ENCODE results near the gene ELAVL1.
A peak's percentile ranks its signal among the peaks of the same experiment; 100 is the strongest.
"Not testable (repeated sequence)": the region's sequence is repeated elsewhere in the genome, so short reads cannot be mapped to it uniquely, and the experiment has no call there.

Gene ELAVL1

GRCh38 chr19:7920519-7921301, 84.7 kb downstream of the ELAVL1 start:
- DNase-seq = peak; percentile 100

GRCh38 chr19:7919610-7920518, 85.6 kb downstream of the ELAVL1 start, which contains the start of gene SNAPC2:
TSS of gene SNAPC2 (plus strand) at chr19:7920338. CDS start at chr19:7920367, 29 bp downstream.
- DNase-seq = peak; percentile 95

DNA sequence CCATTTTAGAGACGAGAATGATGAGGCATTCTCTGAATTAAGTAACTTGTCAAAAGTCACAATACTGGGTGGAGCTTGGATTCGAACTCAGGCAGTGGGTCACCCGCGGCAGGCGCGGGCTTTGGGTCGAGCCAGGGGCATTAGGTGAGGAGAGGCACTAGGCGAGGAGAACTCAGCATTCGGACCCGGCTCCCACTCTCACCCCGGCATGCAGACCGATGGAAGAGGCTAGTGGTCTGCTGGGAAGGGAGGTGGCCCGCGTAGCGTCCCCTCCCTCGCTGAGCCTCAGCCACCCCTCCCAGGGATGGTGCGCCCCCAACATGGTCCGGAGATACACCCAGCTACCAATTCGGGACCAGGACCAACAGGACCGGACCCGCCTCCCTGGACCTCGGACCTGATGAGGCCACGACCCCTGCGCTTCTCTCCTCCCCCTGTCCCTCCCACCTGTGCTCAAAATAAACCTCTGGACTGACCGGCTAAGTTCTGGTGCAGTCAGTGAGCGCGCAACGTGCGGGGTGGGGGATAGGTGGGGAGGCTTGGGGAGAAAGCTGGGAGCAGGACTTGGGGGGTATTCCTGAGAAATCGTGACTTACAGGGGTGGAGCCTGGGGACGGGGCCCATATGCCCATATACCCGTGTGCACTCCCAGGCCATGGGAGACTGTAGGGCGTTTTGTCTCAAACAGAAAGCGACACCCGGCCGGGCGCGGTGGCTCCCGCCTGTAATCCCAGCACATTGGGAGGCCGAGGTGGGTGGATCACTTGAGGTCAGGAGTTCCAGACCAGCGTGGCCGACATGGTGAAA, 86.6 kb downstream of the ELAVL1 start:
- DNase-seq = no peak

DNA sequence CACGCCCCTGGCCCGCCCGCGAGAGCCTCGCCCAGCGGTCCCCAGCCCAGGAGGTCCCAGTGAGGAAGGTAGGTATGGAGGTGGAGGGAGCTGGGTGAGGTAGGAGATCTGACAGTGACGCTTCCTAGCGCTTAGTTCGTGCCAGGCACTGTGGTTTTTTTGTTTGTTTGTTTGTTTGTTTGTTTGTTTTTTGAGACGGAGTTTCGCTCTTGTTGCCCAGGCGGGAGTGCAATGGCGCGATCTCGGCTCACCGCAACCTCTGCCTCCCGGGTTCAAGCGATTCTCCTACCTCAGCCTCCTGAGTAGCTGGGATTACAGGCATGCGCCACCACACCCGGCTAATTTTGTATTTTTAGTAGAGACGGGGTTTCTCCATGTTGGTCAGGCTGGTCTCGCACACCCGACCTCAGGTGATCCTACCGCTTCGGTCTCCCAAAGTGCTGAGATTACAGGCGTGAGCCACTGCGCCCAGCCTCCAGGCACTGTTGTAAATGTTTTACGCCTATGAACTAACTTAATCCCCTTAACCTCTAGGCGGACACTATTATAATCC, 87.3 kb downstream of the ELAVL1 start:
- DNase-seq = not testable (repeated sequence)

GRCh38 chr19:7917267-7918061, 88.0 kb downstream of the ELAVL1 start:
- peak; percentile 62 for DNase-seq

- no peak for DNase-seq
Observed at GRCh38 chr19:7916955-7917266, 88.5 kb downstream of the ELAVL1 start.

DNA sequence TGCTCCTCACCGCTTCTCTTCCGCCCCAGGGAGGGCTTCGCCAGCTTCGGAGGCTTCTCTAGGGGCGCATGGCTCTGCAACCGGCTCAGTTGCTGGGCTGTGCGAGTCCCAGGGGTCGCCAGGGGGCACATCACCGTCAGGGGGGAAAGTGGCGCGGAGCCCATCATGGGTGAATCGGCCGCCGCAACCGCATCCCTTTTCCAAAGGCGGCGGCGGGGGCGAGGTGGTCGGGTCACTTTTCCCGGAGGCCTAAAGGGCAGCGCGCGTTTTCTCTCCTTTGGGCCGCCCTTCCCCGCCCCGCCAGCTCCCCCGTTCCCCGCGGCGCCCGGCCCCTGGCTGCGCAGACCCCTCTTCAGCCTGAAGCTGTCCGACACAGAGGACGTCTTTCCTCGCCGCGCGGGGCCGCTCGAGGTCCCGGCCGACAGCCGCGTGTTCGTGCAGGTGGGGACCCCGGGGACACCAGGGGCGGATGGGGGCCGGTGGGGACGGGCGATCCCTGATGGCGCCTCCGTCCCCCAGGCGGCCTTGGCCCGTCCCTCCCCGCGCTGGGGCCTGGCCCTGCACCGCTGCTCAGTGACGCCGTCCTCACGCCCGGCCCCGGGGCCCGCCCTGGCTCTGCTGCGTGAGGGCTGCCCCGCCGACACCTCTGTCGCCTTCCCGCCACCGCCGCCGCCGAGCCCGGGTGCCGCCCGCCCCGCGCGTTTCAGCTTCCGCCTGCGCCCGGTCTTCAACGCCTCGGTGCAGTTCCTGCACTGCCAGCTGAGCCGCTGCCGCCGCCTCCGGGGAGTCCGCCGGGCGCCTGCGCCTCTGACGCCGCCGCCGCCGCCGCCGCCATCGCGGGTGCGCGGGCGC, 89.1 kb downstream of the ELAVL1 start:
- DNase-seq = peak; percentile 39

DNA sequence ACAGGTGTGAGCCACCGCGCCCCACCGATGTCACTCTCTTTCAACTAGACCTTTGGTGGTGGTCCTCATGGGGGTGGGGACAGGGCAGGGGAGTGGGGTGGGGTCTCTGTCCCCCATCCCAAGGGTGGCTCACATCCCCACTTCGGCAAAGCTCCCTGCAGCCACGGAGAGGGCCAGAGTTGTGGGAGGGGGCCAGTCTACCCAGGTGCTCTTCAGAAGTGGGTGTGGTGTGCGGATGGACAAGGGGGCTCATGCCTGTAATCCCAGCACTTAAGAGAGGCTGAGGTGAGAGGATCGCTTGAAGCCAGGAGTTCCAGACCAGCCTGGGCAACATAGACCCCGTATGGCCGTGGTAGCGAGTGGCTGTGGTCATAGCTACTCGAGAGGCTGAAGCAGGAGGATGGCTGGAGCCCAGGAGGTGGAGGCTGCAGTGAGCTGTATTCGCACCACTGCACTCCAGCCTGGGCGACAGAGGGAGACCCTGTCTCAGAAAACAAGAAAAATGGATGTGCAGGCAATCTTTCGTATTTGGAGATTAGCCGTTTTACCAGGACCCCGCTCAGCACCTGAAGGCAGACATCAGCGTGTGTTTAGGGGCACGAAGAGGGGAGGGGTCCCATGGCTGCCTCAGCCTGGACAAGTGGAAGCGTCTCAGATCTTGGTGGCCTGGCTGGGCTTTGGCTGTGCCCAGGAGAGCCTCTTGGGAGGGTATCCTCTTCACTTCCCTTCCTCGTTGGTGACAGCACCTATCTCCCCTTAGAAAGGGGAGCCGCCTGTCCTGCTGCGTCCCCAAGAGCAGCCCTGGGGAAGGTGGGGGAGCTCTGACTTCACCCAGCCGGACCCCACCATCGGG, 90.0 kb downstream of the ELAVL1 start:
- DNase-seq = no peak

DNA sequence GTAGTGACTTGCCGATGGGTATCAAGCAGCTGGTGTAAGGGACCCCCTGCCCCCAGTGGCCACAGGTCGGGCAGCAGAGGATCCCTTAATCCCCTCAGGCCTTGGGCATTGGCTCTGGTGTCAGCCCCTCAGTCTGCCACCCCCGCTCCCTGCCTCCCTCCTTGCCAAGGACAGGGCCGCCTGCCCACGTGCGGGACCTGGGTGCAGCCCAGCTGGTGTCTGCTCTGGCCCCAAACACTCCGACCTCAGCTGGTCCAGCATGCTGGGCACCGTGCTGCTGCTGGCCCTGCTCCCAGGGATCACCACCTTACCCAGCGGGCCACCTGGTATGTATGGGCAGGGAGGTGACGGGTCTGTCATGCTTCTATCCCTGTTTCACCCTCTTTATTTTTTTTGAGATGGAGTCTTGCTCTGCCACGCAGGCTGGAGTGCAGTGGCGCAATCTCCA, 90.8 kb downstream of the ELAVL1 start, which contains the start of gene TGFBR3L:
TSS of gene TGFBR3L (plus strand) at position 233 of the 448 bp plus-strand sequence.
- no peak for DNase-seq

- DNase-seq = no peak
Observed at GRCh38 chr19:7914099-7914498, 91.3 kb downstream of the ELAVL1 start.

DNA sequence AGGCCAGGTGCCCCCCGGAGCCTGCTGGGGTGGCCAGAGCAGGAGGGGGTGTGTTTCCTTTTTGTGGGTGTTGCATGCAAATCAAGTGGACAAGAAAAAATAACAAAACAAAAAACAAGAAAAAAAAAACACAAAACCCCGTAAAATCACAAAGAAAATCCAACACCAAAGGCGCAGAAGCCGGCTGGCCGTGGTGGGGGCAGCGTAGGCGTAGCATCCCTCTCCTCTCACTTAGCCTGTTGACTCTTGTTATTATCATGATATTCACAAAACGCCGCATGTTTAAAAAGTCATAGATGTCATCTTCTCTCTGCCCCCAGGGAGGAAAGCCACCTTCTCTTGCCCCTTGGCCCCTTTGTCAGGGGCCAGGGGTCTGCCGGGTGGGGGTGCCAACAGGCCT, 91.8 kb downstream of the ELAVL1 start:
- DNase-seq = no peak

GRCh38 chr19:7912697-7913564, 92.5 kb downstream of the ELAVL1 start:
- DNase-seq = no peak

DNA sequence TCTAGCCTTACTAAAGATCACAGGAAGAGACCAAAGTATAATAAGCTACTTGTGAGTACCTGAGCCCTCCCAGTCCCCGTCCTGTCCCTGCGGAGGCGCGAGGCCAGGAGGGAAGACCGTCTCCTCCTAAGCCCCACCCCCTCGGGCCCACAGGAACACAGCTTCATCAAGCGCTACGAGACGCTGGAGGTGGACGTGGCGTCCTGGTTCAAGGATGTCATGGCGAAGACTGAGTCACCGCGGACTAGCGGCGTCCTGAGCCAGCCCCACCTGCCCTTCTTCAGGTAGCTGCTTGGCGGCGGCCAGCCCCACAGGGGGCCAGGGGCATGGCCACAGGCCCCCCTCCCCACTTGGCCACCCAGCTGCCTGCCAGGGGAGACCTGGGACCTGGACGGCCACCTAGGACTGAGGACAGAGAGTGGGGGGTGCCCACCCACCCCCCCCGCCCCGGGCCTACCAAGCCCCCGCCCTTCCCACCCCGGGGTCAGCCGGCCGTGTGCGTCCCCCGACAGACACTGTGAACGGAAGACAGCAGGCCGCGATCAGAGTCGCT, 93.2 kb downstream of the ELAVL1 start:
- DNase-seq = no peak

GRCh38 chr19:7911508-7912143, 93.8 kb downstream of the ELAVL1 start:
- DNase-seq = no peak

- no peak for DNase-seq
Observed at GRCh38 chr19:7910321-7911161, 94.9 kb downstream of the ELAVL1 start.

GRCh38 chr19:7909471-7910067, 95.9 kb downstream of the ELAVL1 start:
- no peak for DNase-seq
